Measurements from ENCODE around the gene HOXA4. TPM values are rescaled to one million over a fixed set of nuclear protein-coding genes. Genes with fewer than 3 reads are reported as not detected.

Gene HOXA4
- total and polyA plus RNA-seq, 10 of the 15 experiments (the other 5 are each of a cell fraction or from before 2014, with no cell fraction given) = 0.07 TPM; not detected in 9

DNA sequence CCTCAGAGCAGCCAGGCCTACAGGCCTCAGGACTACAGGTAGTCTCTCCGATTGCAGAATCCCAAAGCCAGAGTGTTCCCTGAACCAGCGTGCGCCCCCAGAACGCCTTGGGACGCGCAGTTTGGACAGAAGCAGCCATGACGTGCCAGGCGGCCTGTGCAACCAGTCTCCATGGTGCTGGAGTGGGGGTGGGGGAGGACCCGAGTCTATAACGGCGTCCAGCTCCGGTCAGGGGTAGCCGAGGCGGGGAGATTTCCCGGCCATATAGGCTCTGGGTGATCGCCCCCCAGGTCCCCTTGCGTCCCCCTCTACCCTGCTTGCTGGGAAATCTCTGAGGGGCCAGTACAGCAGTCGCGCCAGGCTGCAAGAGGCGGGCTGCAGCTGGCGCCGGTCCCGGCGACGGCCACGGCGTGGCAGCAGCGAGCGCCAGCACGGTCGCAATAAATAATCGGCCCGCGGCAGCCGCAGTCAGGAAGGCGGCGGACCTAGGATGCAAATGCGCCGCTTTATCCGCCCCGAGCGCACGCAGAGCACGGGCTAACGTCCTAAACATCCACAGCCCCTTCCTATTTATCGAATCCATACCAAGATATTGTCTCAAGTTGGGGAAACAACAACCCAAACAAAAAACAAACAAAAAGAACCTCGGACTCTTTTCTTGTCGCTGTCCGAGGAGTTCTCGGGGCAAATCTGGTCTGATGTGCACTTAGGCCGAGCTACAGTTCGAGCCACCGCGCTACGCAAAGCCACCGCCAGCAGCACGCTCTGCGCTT, 20.2 kb upstream of the HOXA4 start (continued):
- TF ChIP-seq, protein P1, sequence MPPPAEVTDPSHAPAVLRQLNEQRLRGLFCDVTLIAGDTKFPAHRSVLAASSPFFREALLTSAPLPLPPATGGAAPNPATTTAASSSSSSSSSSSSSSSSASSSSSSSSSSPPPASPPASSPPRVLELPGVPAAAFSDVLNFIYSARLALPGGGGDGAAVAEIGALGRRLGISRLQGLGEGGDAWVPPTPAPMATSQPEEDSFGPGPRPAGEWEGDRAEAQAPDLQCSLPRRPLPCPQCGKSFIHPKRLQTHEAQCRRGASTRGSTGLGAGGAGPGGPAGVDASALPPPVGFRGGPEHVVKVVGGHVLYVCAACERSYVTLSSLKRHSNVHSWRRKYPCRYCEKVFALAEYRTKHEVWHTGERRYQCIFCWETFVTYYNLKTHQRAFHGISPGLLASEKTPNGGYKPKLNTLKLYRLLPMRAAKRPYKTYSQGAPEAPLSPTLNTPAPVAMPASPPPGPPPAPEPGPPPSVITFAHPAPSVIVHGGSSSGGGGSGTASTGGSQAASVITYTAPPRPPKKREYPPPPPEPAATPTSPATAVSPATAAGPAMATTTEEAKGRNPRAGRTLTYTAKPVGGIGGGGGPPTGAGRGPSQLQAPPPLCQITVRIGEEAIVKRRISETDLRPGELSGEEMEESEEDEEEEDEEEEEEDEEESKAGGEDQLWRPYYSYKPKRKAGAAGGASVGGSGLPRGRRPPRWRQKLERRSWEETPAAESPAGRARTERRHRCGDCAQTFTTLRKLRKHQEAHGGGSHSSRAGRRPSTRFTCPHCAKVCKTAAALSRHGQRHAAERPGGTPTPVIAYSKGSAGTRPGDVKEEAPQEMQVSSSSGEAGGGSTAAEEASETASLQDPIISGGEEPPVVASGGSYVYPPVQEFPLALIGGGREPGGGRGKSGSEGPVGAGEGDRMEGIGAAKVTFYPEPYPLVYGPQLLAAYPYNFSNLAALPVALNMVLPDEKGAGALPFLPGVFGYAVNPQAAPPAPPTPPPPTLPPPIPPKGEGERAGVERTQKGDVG (CRISPR knock-in tag; IDR thresholded peaks at IDR 0.05) = no peak
- no peak for TF ChIP-seq POLR2AphosphoS5 (IDR thresholded peaks at IDR 0.05; ENCODE audit: low read length)
- TF ChIP-seq MEF2B (IDR thresholded peaks at IDR 0.05; ENCODE audit: partially characterized antibody, poor library complexity, severe bottlenecking) = no peak

DNA sequence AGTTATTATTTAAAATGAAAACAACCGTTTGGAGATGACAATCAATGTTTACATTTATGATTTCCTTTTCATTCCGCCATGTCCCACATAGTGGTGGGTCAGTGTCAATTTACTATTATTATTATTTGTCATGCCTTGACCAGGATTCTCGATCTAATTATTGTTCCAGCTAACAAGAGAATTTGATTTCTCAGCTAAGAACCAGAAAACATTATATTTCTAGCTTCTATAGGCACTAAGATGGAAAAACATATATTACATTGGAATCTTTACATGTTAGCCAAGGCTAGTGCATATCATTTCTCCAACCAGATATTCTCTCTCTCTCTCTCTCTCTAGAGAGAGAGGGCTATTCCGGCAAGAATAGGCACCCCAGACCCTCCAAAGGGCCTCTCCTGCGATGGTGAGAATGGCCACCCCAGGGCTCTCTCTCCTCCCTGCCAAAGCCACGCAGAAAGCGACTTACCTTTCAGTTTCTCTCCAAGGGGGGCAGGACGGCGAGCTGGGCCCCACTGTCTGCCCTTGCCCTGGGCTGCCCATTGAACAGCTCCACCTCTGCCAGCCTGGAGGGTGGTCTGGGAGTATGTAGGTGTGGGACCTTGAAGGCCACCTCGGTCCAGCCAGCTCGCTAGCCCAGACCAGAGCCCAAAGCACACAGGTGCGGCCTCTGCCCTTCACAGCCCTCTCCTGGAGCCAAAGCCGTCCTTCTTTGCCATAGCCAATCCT, 19.4 kb upstream of the HOXA4 start:
- RAD21 ChIA-PET (ENCODE audit: unreplicated experiment) = interaction anchor here (0.6 to 2.8 kb wide), 12 partner anchors 11 to 467 kb away, joined by 3 to 10 read pairs (median 4); no protein-coding TSS in a partner anchor
- CTCF ChIA-PET = interaction anchor here (0.5 to 5.5 kb wide), 21 partner anchors 9 to 780 kb away, joined by 3 to 38 read pairs (median 5); partner anchors contain the start of gene HOXA1
- no peaks in the 10 kb centered on the region for H3K79me2 ChIP-seq (ENCODE audit: control insufficient read depth, insufficient read depth, low read length)
- H3K4me3 ChIP-seq = no peak overlapping the region
- DNase-seq (ENCODE audit: low read depth, low spot score) = no peak
- no peak overlapping the region for H3K27ac ChIP-seq (ENCODE audit: control insufficient read depth, insufficient read depth)
- peak overlapping the region; percentile 91 for H3K4me2 ChIP-seq (ENCODE audit: control insufficient read depth, insufficient read depth)
- no peak for FAIRE-seq
- no peaks in the 10 kb centered on the region for H4K20me1 ChIP-seq (ENCODE audit: control insufficient read depth, insufficient read depth)
- POLR2A ChIA-PET = interaction anchor here (0.5 to 1.2 kb wide), 3 partner anchors 52 to 86 kb away, joined by 3 read pairs; no protein-coding TSS in a partner anchor
- WGBS (ENCODE audit: insufficient coverage, insufficient replicate concordance, low lambda C conversion rate, missing lambda C conversion rate) = 27% methylated on average over 13 of the region's 13 CpGs
- H3K9ac ChIP-seq (ENCODE audit: control insufficient read depth, insufficient read depth, low read length) = no peak overlapping the region
- TF ChIP-seq CBX3 (IDR thresholded peaks at IDR 0.05; ENCODE audit: borderline replicate concordance, low read depth) = no peak
- no peaks in the 10 kb centered on the region for H3K36me3 ChIP-seq (ENCODE audit: control insufficient read depth in 2 of 2, insufficient read depth in 2 of 2, low read length in 1 of 2)
- peak; percentile 37 for ATAC-seq
- SMC1A ChIA-PET (ENCODE audit: uncharacterized antibody, unreplicated experiment) = interaction anchor here (0.6 to 3.2 kb wide), 16 partner anchors 9 to 1257 kb away, joined by 3 to 17 read pairs (median 4); partner anchors contain the start of gene SKAP2
- no TSS peak for BruUV-seq (replicated peaks)
- peaks cover 15 to 54% of the 10 kb centered on the region in 2 experiments for H3K27me3 ChIP-seq (replicated peaks in 1 of 2; ENCODE audit: control insufficient read depth in 2 of 2, insufficient read depth in 2 of 2, low read length in 1 of 2)
- intact Hi-C loops (cut with micrococcal nuclease; ENCODE audit: unreplicated experiment) (no loop called here), in situ Hi-C loops (cut with MboI) (loop anchor here (25.0 kb wide), 1 partner anchor 1063 kb away; no protein-coding TSS in a partner anchor)
- H2AFZ ChIP-seq (ENCODE audit: control insufficient read depth, low read depth, low read length) = peak overlapping the region; percentile 46
- H3K4me1 ChIP-seq (ENCODE audit: control insufficient read depth, insufficient read depth, low read length) = no peaks in the 10 kb centered on the region; the same call in 1 of the 2 replicates
- no peaks in the 10 kb centered on the region; the same call in 2 of the 3 replicates for H3K9me3 ChIP-seq (replicated peaks; ENCODE audit: control insufficient read depth, insufficient read depth, low read length)
